A549 (cell line): ENCODE measurements around the gene TTYH3.

ENCODE experiments used
- CHD4 ChIP-seq: fragments of 200-600 bp; sonication (generic); IDR thresholded peaks from 2 replicates; pipeline ENCODE4 v1.6.1; 2016; ENCODE audit warnings: antibody characterized with exemption, mild to moderate bottlenecking, borderline replicate concordance
- EHMT2 ChIP-seq: fragments of 200-600 bp; sonication (generic); IDR thresholded peaks from 2 replicates; pipeline ENCODE4 v1.6.1; 2016; ENCODE audit warnings: antibody characterized with exemption, low read depth, mild to moderate bottlenecking, moderate library complexity
- EP300 ChIP-seq, 2 experiments: fragments of >200 bp; sonication (Bioruptor Twin); formaldehyde crosslinking; IDR thresholded peaks; 2 replicates in 1 of 2; 3 replicates in 1 of 2; pipeline ENCODE4 v1.6.1; 2016 to 2017
- FOSB ChIP-seq: fragments of 250-450 bp; sonication (Bioruptor Pico); IDR thresholded peaks from 2 replicates; pipeline ENCODE4 v1.5.0; 2020; ENCODE audit warnings: mild to moderate bottlenecking, moderate library complexity
- KDM1A ChIP-seq: fragments of 200-600 bp; sonication (generic); IDR thresholded peaks from 2 replicates; pipeline ENCODE4 v1.6.1; 2016; ENCODE audit warnings: low read depth, mild to moderate bottlenecking
- RFX5 ChIP-seq: fragments of 450-650 bp; IDR thresholded peaks from 2 replicates; pipeline ENCODE4 v1.7.1; 2014; ENCODE audit warnings: antibody characterized with exemption, mild to moderate bottlenecking, moderate library complexity
- ZNF302 ChIP-seq: fragments of 250-450 bp; sonication (Bioruptor Pico); IDR thresholded peaks from 2 replicates; pipeline ENCODE4 v1.9.0; 2021; ENCODE audit warnings: inconsistent platforms, mild to moderate bottlenecking, moderate library complexity
- ZSCAN20 ChIP-seq: fragments of 250-450 bp; sonication (Bioruptor Pico); IDR thresholded peaks from 2 replicates; pipeline ENCODE4 v1.8.0; 2022; ENCODE audit warnings: mild to moderate bottlenecking, moderate library complexity
- TF ChIP-seq, protein P1 (sequence below): IDR thresholded peaks from 2 replicates; pipeline ENCODE4 v1.6.1; 2012

DNA sequence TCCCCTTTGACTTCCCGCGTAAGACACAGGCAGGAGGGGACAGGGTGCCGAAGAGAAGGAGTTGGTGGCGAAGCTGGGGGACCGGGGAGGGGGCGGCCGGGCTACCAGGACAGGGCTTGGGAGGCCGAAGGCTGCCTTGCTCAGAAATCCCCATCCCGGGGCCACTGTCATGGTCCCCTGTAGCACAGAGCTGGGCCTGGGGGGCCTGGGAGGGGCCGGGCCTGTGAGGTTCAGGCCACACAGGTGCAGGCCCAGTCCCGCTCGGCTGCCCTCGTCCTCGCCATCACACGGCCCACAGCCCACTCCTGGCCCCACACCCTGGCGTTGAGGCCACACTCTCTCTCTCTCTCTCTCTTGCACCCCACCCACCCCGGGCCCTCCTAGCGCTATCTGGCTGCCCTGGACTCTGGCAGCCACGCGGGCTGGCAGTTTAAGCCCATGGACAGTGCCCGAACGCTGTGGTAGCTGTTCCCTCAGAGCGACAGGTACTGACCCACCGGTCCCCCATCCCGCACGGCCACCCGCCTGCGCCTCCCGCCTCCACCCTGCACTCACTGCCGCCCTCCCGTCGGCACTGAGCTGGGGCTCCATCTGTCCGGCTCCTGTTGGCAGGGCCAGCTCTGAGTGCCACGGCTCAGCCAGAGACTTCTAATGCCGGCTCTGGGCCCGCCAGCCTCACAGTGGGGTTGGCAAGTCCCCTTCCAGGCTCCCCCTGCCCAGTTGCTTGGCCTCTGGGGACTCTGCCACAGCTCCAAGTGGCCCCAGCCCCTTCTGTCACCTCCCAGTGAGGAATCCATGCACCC lies 28.0 kb downstream of the TTYH3 start:
- TF ChIP-seq ZSCAN20: no peak
- no peak for TF ChIP-seq RFX5
- no peak for TF ChIP-seq CHD4
- no peak for TF ChIP-seq KDM1A
- TF ChIP-seq EHMT2: no peak
- TF ChIP-seq, protein P1, sequence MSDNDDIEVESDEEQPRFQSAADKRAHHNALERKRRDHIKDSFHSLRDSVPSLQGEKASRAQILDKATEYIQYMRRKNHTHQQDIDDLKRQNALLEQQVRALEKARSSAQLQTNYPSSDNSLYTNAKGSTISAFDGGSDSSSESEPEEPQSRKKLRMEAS: no peak
- TF ChIP-seq ZNF302 (CRISPR knock-in tag): no peak
- TF ChIP-seq FOSB (CRISPR knock-in tag): no peak
- TF ChIP-seq EP300 (IDR thresholded peaks at IDR 0.05): no peak
